ENCODE data around the gene NFAM1.

GRCh38 chr22:42473484-42474193, 41.4 kb upstream of the NFAM1 start:
- TF ChIP-seq CTCF (conservative IDR thresholded peaks at IDR 0.05; ENCODE audit: low read depth in 2 of 2), result peak; percentile 74 to 79
- TF ChIP-seq JUNB (IDR thresholded peaks at IDR 0.05; ENCODE audit: unreplicated experiment), result no peak
- no peak for TF ChIP-seq CREB1 (CRISPR knock-in tag; IDR thresholded peaks at IDR 0.05; ENCODE audit: low read depth)
- no peak for TF ChIP-seq EZH2 (IDR thresholded peaks at IDR 0.05; ENCODE audit: low read depth, unreplicated experiment)

Data from GM23338 (cell line).